Sciatic nerve (tissue), 2 donors: Measurements from ENCODE around the gene SLFN13. TPM values are rescaled to one million over a fixed set of nuclear protein-coding genes. Genes with fewer than 3 reads are reported as not detected.
A peak's percentile ranks its signal among the peaks of the same experiment; 100 is the strongest.
"Not testable (repeated sequence)": the region's sequence is repeated elsewhere in the genome, so short reads cannot be mapped to it uniquely, and the experiment has no call there.

Experiments used
- ATAC-seq: fragments of 200-7000 bp; cut with Tn5 transposase; one replicate; pipeline ENCODE4 v1.9.1; 2020; ENCODE audit warnings: mild to moderate bottlenecking, moderate library complexity
- DNase-seq: peaks from one replicate; pipeline ENCODE4 v3.0.0-alpha.2; 2020; ENCODE audit warnings: low spot score
- intact Hi-C: fragments of 100-400 bp; cut with DNase I; formaldehyde crosslinking; loops from one replicate; pipeline ENCODE4 v1.14.2; 2022
- total RNA-seq: library from RNA; stranded (reverse); fragmentation: NEBNext Ultra II Directional; extraction: Animal tissue kit (Norgen Biotek cat#: 25700); gene quantifications from one replicate; pipeline ENCODE4 v1.2.1, GENCODE V29; 2021
- donor health status: DM: no; HTN: no; CAD: no.
- donor health status: DM: no; HTN: no; CAD: no.

The SLFN13 gene
- total RNA-seq, 1 donor from 2014 or later, result 33.8 TPM

DNA sequence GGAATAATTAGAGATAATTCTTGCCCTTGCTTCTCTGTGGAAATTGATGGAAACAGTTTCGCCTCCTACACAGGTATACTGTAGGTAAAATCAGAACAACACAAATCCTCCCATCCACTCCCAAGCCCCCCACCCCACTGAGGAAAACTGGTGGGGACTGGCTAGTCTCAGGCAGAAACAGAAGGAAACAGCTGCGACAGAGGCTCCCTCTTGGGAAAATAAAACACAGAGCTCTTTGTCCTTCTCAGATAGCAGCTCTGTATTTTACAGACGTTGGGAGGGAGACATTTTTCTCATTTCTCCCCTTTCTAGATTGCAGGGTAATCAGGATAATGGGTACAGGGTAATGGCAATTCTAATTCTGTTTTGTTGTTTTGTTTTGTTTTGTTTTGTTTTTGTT lies 1.1 kb downstream of the SLFN13 start:
- DNase-seq (no peak), ATAC-seq (peak; percentile 65)
- intact Hi-C loops, result no loop called here

DNA sequence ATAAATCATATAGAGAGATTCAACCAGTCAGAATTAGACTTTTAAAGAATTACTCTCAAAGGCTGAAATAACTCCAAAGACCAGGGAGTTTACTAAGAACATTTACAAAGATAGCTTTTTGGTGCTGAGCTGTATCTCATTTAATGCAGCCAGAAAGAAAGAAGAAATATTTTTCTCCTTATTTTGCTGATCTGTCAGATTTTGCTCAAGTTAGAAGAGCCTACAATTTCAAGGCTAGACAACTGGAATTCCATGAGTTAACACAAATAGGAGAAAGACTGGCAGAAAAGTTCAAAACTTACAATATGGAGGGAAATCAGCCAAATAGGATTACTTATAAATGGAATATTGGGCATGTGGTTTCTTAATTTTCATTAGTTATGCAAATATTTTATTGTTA lies 10.1 kb downstream of the SLFN13 start:
- DNase-seq (no peak), ATAC-seq (no peak)
- intact Hi-C loops, result loop anchor here (10.0 kb wide), 1 partner anchor 504 kb away; no protein-coding TSS in a partner anchor

- DNase-seq, result peak; percentile 76
- intact Hi-C loops, result loop anchor here (10.0 kb wide), 1 partner anchor 498 kb away; no protein-coding TSS in a partner anchor
- ATAC-seq, result peak; percentile 89
Observed at GRCh38 chr17:35433075-35433894, 15.3 kb downstream of the SLFN13 start.

GRCh38 chr17:35432176-35433074 lies 16.1 kb downstream of the SLFN13 start, which contains the start of gene SLFN12:
SLFN12 (minus strand) TSS chr17:35432500; CDS start chr17:35423028, 9,472 bp downstream.
- DNase-seq, result peak; percentile 60
- peak; percentile 97 for ATAC-seq
- intact Hi-C loops, result loop anchor here (10.0 kb wide), 1 partner anchor 498 kb away; no protein-coding TSS in a partner anchor

DNA sequence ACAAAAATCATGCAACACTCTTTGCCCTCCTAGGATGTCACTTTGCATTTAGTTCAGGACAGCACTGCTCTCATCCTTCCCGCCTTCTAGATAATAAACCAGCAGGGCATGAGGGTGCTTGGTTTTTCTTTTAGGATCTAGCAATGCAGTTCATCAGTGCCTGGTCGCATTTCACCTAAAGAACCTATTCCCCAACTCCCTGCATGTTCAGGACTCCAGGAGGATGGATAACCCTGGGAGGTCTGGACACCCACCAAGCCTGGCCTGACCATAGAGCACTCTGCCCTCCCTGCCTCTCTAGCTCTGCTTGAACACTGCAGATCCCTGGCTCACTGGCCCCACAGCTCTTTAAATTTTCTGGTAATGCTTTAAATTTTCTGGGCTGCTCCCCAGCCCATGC lies 18.9 kb downstream of the SLFN13 start:
- intact Hi-C loops, result loop anchor here (10.0 kb wide), 1 partner anchor 495 kb away; no protein-coding TSS in a partner anchor
- DNase-seq (no peak), ATAC-seq (no peak)

DNA sequence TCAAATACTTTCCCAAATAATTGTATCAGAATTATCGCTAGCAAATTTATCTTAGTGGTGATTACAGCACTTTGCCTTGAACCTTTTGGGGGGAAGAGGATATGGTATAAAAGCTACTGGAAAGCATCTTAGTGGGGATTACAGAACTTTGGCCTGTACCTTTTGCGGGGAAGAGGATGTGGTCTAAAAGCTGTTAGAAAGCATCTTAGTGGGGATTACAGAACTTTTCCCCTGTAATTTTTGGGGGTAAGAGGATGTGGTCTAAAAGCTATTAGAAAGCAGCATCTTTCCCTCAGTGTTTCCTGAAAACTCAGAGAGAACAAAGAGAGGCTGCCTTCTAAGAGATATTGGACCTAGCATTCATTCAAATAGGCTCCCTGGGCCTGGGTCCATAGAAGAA lies 20.3 kb downstream of the SLFN13 start:
- ATAC-seq (no peak), DNase-seq (no peak)
- intact Hi-C loops, result no loop called here

DNA sequence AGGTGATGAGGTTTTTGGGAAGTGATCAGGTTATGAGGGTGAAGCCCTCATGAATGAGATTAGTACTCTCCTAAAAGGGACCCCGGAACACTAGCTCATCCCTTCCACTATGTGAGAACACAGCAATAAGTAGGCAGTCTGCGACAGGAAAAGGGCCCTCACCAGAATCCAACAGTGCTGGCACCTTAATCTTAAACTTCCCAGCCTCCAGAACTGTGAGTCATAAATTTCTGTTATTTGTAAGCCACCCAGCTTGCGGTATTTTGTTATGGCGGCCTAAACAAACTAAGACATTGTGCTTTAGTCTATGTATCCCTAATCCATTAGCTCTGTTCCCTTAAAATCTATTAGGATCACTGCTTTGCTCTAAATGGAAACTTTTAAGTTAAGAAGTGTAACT lies 24.8 kb downstream of the SLFN13 start:
- ATAC-seq (no peak), DNase-seq (no peak)
- intact Hi-C loops, result no loop called here

DNA sequence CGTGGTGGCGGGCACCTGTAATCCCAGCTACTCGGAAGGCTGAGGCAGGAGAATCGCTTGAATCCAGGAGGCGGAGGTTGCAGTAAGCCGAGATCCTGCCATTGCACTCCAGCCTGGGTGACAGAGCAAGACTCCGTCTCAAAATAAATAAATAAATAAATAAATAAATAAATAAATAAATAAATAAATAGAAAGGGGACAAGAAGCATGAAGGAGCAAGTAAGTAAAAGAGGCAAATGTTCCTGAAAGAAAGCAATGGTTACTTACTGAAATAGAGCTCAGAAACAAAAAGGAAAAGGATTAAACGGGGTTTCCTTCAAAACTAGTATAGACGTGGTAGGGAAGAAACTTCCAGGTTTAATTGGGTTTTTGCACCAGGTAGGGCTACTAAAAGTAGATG lies 27.5 kb downstream of the SLFN13 start:
- intact Hi-C loops, ATAC-seq: not testable (repeated sequence)

DNA sequence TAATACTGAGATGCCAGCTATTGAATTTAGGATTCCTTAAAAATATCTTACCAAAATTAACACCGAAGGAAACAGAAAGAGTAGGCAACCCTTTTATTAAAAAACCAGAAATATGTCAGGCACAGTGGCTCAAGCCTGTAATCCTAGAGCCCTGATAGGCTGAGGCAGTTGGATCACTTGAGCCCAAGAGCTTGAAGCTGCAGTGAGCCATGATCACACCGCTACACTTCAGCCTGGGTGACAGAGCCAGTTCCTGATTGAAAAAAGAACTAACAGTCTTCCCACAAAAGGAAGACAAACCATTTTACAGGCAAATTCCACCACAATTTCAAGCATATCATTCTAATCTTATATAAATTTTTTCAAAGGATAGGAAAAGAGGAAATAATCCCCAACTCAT lies 31.9 kb downstream of the SLFN13 start:
- DNase-seq (no peak), ATAC-seq (no peak)
- intact Hi-C loops, result no loop called here

More for the DNA sequence above, 27.5 kb downstream of the SLFN13 start:
- not testable (repeated sequence) for DNase-seq

DNA sequence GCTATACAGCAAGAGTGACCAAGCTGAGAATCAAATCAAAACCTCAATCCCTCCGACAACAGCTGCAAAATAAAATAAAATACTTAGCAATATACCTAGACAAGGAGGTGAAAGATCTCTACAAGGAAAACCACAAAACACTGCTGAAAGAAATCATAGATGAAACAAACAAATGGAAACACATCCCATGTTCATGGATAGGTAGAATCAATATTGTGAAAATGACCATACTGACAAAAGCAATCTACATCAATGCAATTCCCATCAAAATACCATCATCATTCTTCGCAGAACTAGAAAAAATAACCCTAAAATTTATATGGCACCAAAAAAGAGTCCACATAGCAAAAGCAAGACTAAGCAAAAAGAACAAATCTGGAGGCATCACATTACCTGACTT lies 33.9 kb downstream of the SLFN13 start:
- ATAC-seq, intact Hi-C loops, DNase-seq: not testable (repeated sequence)

DNA sequence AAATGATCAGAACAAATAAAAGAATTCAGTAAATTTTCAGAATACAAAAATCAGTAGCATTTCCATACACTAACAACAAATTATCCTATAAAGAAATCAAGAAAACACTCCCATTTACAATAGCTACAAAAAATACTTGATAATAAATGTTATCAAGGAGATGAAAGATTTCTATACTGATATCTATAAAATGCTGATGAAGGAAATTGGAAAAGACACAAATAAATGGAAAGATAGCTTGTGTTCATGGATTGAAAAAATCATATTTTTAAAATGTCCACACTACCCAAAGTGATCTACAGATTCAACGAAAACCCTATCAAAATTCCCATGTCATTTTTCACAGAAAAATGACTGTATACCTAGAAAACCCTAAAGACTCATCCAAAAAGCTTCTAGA lies 34.3 kb downstream of the SLFN13 start:
- intact Hi-C loops, result no loop called here
- DNase-seq (no peak), ATAC-seq (no peak)

- intact Hi-C loops, result no loop called here
- no peak for ATAC-seq
- DNase-seq, result no peak
Observed at GRCh38 chr17:35407531-35407930, 41.0 kb downstream of the SLFN13 start.

- intact Hi-C loops, result no loop called here
- DNase-seq (no peak), ATAC-seq (no peak)
Observed at GRCh38 chr17:35406568-35406967, 42.0 kb downstream of the SLFN13 start.

- DNase-seq, result no peak
- ATAC-seq, result no peak
- intact Hi-C loops, result no loop called here
Observed at GRCh38 chr17:35404360-35404759, 44.2 kb downstream of the SLFN13 start.

DNA sequence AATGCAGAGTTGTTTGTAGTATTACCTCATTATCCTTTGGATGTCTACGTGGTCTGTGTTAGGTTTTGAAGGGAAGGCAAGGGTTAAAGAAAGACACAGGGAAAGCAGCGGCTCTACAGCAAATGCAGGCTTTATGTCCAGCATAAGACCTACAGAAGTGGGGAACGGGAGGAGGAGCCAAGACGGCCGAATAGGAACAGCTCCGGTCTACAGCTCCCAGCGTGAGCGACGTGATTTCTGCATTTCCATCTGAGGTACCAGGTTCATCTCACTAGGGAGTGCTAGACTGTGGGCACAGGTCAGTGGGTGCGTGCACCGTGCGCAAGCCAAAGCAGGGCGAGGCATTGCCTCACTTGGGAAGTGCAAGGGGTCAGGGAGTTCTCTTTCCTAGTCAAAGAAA lies 54.8 kb downstream of the SLFN13 start:
- intact Hi-C loops, ATAC-seq, DNase-seq: not testable (repeated sequence)

DNA sequence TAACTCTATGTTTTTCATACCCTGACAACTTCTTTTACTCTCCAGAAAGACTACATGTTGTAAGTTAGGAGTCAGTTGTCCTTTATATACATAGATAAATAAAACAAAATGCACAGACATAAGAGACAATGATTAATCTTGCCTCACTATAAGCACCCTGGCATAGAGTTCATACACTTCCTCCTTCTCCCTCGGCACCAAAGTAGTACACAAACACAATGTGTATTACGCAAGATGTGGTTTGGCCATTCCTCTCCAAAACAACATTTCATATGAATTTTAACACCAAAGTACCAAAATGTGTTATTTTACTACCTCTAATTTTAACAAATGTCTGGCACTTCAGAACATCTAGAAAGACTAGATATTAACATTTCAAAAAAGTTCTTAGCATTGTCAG lies 57.9 kb downstream of the SLFN13 start:
- intact Hi-C loops, result no loop called here
- ATAC-seq (no peak), DNase-seq (no peak)

GRCh38 chr17:35390156-35390555 lies 58.4 kb downstream of the SLFN13 start:
- intact Hi-C loops, result no loop called here
- ATAC-seq (no peak), DNase-seq (no peak)

DNA sequence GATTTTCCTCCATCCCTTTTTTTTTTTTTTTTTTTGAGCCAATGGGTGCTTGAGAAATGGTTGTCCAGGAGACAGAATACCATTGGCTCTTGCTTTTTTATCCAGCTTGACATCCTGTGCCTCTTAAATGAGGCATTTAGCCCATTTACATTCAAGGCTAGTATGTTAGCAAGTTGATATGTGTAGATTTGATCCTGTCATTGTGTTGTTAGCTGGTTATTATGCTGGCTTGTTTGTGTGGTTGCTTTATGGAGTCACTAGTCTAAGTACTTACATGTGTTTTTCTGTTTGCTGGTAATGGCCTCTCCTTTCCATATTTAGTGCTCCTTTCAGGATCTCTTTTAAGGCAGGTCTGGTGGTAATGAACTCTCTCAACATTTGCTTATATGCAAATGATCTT lies 61.1 kb downstream of the SLFN13 start:
- ATAC-seq (no peak), DNase-seq (no peak)
- intact Hi-C loops, result no loop called here
